Esophagus muscularis mucosa (tissue), 4 donors: ENCODE results near the gene UNC13B.

ENCODE experiments used
- EP300 ChIP-seq: sonication (generic); formaldehyde crosslinking; IDR thresholded peaks from one replicate; pipeline ENCODE4 v1.6.1; 2017; ENCODE audit warnings: antibody characterized with exemption
- POLR2A ChIP-seq: fragments of 450-650 bp; IDR thresholded peaks from one replicate; pipeline ENCODE4 v1.6.1; 2017; ENCODE audit warnings: antibody characterized with exemption, moderate library complexity, mild to moderate bottlenecking, low read depth
- POLR2AphosphoS5 ChIP-seq, 2 donors: sonication (generic); formaldehyde crosslinking; IDR thresholded peaks; one replicate each; pipeline ENCODE4 v1.6.1; 2017; ENCODE audit warnings: antibody characterized with exemption in 2 of 2
- TF ChIP-seq, protein P1 (sequence below), 3 experiments: fragments of 200-600 bp in 2 of 3; fragments of 450-650 bp in 1 of 3; sonication (generic) in 2 of 3; IDR thresholded peaks; one replicate each; pipeline ENCODE4 v1.5.1; 2017 to 2019; ENCODE audit warnings: antibody characterized with exemption in 3 of 3, mild to moderate bottlenecking in 2 of 3, moderate library complexity in 1 of 3

DNA sequence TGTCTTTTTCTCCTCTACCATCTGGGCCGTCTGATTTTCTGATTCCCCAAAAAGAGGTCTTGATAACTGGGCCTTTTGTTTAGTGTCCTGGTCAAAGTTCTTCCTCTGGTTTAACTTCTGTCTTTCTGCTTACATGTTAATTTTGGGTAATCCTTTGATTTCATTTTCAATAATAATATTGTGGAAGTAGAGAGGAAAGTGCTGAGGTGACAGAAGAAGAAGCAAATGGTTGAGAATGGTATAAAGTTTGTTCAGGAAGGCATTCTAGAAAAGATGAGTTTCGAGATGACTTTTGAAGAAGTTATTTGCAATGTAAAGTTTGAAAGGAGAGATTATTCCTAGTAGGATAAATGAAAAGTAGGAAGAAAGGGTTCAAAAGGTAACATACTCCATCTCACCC is 118.1 kb downstream of the UNC13B start:
- TF ChIP-seq, protein P1, sequence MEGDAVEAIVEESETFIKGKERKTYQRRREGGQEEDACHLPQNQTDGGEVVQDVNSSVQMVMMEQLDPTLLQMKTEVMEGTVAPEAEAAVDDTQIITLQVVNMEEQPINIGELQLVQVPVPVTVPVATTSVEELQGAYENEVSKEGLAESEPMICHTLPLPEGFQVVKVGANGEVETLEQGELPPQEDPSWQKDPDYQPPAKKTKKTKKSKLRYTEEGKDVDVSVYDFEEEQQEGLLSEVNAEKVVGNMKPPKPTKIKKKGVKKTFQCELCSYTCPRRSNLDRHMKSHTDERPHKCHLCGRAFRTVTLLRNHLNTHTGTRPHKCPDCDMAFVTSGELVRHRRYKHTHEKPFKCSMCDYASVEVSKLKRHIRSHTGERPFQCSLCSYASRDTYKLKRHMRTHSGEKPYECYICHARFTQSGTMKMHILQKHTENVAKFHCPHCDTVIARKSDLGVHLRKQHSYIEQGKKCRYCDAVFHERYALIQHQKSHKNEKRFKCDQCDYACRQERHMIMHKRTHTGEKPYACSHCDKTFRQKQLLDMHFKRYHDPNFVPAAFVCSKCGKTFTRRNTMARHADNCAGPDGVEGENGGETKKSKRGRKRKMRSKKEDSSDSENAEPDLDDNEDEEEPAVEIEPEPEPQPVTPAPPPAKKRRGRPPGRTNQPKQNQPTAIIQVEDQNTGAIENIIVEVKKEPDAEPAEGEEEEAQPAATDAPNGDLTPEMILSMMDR (IDR thresholded peaks at IDR 0.05) = no peak
- no peak for TF ChIP-seq POLR2AphosphoS5 (IDR thresholded peaks at IDR 0.05)
- no peak for TF ChIP-seq POLR2A
- TF ChIP-seq EP300 = no peak
